GM21423 (cell line): ENCODE data around the gene ROPN1L.
A peak's percentile ranks its signal among the peaks of the same experiment; 100 is the strongest.
"Not testable (repeated sequence)": the region's sequence is repeated elsewhere in the genome, so short reads cannot be mapped to it uniquely, and the experiment has no call there.

Source experiments
- ATAC-seq: cut with Tn5 transposase; IDR thresholded peaks from one replicate; pipeline ENCODE4 v1.9.1; 2021; ENCODE audit warnings: mild to moderate bottlenecking, moderate library complexity; ENCODE audit not compliant: unreplicated experiment

The ROPN1L gene

GRCh38 chr5:10497554-10497953 lies 55.9 kb downstream of the ROPN1L start:
- no peak for ATAC-seq

GRCh38 chr5:10498350-10498749 lies 56.7 kb downstream of the ROPN1L start:
- no peak for ATAC-seq

- ATAC-seq: no peak
These were observed 57.4 kb downstream of the ROPN1L start for GRCh38 chr5:10499066-10499465.

- ATAC-seq: no peak
These were observed 58.1 kb downstream of the ROPN1L start for GRCh38 chr5:10499776-10500175.

- ATAC-seq: no peak
These were observed 59.0 kb downstream of the ROPN1L start for GRCh38 chr5:10500669-10501068.

- no peak for ATAC-seq
These were observed 59.9 kb downstream of the ROPN1L start for GRCh38 chr5:10501554-10502075.

GRCh38 chr5:10502130-10502529 lies 60.5 kb downstream of the ROPN1L start:
- ATAC-seq: no peak

- no peak for ATAC-seq
These were observed 60.9 kb downstream of the ROPN1L start for GRCh38 chr5:10502578-10502977.

- ATAC-seq: no peak
These were observed 61.6 kb downstream of the ROPN1L start for GRCh38 chr5:10503321-10503720.

- ATAC-seq: no peak
These were observed 62.5 kb downstream of the ROPN1L start for GRCh38 chr5:10503997-10504793.

- peak; percentile 90 for ATAC-seq
These were observed 63.9 kb downstream of the ROPN1L start for GRCh38 chr5:10505517-10506095.

GRCh38 chr5:10506535-10506934 lies 64.9 kb downstream of the ROPN1L start:
- no peak for ATAC-seq

GRCh38 chr5:10507575-10508096 lies 66.0 kb downstream of the ROPN1L start:
- ATAC-seq: no peak

- ATAC-seq: no peak
These were observed 67.9 kb downstream of the ROPN1L start for GRCh38 chr5:10509575-10509974.

- no peak for ATAC-seq
These were observed 70.3 kb downstream of the ROPN1L start for GRCh38 chr5:10511741-10512640.

GRCh38 chr5:10513501-10514442 lies 72.1 kb downstream of the ROPN1L start:
- no peak for ATAC-seq

GRCh38 chr5:10514572-10514971 lies 72.9 kb downstream of the ROPN1L start:
- not testable (repeated sequence) for ATAC-seq
